Effector CD8-positive, alpha-beta T cell (primary cell): Measurements from ENCODE around the gene ACSS3.

ENCODE experiments used
- DNase-seq: peaks from one replicate; lab custom pipeline; 2025; lab: John Stamatoyannopoulos, UW

The ACSS3 gene

DNA sequence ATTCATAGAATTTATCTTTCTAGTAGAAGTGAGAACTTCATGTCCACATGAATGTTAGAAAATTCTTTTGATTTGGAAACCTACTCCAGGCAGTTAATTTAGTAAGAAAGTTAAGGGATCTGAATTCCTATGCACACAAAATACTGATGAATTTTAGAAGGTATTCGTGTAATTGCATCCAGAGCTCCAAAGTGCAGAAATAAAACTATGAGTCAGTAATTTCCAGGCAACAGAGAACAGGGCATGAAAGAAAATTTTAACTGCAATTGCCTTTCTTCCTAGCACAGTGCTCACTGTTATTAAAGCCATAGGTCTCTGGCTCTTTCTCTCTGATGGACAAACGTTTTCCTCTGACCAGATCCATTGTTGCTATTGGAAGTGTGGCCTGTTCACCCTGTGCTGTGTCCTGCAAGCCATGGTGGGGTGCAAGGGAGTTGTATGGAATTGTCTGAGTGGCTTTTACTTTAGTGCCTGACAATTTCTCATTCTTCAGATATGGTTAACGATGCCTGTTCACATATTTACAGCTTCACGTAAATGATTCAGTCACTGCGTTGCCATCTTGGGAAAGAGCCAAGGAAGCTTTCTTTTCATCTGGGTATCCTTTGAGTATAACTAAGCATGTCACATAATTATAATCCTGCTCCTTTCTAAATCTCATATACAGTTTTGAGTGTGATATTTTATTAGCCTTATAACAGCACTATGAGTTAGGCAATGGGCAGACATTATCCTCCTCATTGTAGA is 145.1 kb downstream of the ACSS3 start:
- no peak for DNase-seq

DNA sequence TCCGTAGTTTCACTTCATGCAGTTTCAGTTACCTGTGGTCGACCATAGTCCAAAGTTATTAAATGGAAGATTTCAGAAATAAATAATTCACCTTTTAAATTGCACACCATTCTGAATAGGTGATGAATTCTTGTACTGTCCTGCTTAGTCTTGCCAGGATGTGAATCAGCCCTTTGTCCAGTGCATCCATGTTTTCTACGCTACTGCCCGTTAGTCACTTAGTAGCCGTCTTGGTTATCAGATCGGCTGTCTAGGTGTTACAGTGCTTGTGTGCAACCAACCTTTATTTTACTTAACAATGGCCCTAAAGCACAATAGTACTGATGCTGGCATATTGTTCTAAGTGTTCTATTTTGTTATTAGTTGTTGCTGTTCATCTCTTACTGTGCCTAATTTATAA is 146.7 kb downstream of the ACSS3 start:
- no peak for DNase-seq

- no peak for DNase-seq
Measured at GRCh38 chr12:81229759-81230158, 151.9 kb downstream of the ACSS3 start.

DNA sequence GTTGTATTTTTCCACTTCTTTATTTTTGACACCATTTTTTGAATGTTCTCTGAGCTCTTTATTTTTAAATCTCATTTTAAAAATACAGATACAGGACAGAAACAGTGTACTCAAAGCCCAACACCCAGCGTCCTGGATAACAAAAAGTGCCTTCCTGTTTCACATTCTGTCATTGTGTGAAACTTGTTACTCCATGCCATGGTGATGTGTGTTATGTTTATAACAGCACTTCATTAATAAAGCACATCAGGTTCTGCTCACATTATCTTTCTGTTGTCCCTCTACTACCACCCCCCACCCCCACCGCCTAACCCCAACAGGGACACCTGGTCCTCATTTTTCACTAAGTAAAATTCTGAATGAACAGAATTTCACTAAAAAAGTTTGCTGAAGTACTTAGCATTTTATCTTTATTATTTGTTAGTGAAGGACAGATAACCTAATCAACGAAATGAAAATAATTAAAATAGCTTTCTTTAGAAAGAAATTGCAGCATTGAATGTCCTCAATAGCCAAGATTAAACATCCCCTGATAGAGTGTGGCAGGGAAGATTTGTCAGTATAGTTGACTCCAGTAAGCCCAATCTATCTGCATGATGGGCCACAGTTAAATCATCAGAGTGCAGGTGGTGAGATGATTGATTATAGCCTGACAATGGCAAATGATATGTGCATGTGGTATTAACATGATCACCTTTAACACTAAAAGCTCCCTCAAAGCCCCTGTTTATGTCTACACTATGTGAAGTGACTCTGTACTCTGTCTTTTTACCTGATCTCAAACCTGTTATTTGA is 153.9 kb downstream of the ACSS3 start:
- no peak for DNase-seq

GRCh38 chr12:81245458-81245857 is 167.6 kb downstream of the ACSS3 start:
- DNase-seq, result no peak

GRCh38 chr12:81245907-81246570 is 168.2 kb downstream of the ACSS3 start:
- DNase-seq, result no peak

DNA sequence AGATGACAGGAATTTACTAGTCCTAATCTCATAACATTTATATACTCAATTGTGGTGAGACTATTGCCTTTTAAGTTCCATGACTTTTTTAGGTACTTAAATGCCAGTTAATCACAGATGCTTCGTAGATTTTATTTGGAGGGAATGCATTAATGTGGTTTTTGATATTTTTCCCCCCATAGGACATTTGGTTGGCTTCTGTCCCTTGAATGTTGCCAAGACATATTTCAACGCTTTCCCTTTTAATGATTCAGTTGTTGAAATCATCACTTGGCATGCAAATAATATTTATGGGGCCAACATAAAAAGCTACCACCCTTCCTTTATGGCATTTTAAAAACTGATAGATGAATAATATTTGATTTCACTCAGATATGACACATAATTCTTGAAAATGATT is 172.1 kb downstream of the ACSS3 start:
- no peak for DNase-seq

- no peak for DNase-seq
Measured at GRCh38 chr12:81252228-81252627, 174.3 kb downstream of the ACSS3 start.

DNA sequence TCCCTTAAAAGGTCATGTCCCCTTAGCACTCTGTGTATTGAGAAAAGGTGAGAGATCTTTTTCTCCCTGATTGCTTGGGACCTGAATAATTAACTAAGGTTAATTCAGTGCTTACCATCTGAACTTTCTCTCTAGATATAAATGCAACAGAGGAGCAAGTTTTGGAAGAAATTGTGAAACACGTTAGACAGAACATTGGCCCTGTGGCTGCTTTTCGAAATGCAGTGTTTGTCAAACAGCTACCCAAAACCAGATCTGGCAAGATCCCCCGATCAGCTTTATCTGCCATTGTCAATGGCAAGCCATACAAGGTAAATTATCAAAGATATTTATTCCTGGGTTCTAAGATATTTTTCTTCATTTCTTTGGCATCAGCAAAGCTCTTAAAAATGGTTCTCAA is 175.5 kb downstream of the ACSS3 start:
- DNase-seq, result no peak

DNA sequence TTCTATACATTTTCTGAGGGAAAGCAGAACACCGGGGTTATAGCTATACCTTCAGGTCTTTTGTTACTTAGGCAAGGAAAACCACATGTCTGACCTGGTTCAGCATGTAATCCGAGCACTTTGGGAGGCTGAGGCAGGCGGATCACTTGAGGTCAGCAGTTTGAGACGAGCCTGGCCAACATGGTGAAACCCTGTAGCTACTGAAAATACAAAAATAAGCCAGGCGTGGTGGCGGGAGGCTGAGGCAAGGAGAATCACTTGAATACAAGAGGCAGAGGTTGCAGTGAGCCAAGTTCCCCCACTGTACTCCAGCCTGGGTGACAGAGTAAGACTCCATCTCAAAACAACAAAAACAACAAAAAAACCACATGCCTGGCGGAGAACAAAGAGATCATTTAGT is 177.6 kb downstream of the ACSS3 start:
- DNase-seq, result no peak

GRCh38 chr12:81255947-81256346 is 178.1 kb downstream of the ACSS3 start:
- no peak for DNase-seq

- no peak for DNase-seq
Measured at GRCh38 chr12:81257947-81258551, 180.2 kb downstream of the ACSS3 start.

GRCh38 chr12:81259360-81259759 is 181.5 kb downstream of the ACSS3 start:
- no peak for DNase-seq

- DNase-seq, result no peak
Measured at GRCh38 chr12:81261508-81262207, 183.8 kb downstream of the ACSS3 start.

GRCh38 chr12:81263072-81263471 is 185.2 kb downstream of the ACSS3 start:
- DNase-seq, result no peak

- no peak for DNase-seq
Measured at GRCh38 chr12:81270385-81270784, 192.5 kb downstream of the ACSS3 start.

- no peak for DNase-seq
Measured at GRCh38 chr12:81274637-81275529, 197.0 kb downstream of the ACSS3 start.

DNA sequence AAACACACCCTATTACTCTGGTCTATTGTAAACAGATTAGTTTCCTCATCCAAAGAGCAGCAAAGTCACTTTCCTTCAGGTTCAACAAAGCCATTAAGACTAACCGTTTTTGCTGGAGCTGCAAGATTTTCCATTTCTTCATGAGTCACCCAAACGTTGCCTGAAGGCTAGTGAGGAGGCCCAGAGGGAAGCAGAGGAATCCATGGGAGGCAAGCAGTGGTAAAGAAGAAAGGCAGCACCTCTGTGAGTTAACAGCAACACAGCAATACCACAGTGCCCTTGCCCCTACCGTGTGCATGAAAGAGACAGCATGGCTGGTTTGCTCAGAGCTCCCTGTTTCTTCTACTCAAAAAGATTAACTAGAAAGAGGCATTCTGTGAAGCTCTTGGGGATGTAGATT is 206.3 kb downstream of the ACSS3 start:
- no peak for DNase-seq

DNA sequence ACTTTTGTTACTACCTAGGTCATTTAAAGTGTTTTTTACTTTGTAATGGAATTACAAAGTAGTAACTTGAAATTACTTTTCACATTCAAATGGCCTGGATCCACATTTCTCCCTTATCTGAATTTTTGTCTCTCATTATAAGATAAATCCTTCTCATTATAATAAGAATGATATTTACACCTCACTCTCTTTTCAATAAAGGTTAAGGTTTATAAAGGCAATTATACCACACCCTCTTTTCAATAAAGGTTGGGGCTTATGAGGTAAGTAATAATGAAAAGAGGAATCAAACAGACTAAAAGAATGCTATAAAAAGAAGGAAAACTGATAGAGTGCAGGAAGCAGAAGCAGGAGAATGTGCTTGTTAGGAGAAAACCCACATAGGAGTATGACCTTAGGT is 210.8 kb downstream of the ACSS3 start:
- no peak for DNase-seq

DNA sequence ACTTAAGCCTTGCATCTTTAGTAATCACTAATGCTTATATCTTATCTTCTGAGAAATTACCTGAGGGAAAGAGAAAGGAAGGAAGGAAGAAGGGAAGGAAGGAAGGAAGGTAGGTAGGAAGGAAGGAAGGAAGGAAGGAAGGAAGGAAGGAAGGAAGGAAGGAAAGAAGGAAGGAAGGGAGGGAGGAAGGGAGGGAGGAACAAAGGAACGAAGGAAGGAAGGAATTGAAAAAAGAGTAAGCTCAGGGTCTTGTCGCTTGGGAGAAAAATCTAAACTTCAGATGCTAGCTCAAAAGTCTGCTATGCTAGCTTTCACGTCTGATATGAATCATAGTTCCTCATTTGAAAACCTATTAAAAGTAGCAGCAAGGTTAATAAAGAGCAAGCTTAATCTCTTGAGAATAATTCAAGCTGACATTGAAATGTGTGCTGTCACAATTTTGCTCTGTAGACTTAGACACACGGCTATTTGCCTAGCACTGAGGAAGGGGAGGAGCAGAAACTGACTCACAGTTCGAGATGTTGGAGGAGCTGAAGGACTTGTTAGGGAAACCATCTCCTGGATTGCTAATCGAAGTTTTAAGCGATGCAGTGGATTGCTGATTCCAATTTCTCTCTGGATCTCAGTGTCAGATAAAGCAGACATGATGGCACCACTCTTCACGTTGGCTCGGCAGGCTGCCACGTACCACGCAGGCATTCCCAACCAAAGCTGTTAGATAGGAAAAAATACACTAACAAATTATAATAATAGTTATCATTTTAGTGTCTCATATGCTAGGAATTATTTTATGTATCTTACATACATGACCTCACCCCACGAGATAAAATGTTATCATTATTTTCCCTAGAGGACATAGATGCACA is 216.7 kb downstream of the ACSS3 start:
- DNase-seq, result no peak
